Bronchial epithelial cell (primary cell): Measurements from ENCODE around the gene ZFAND3. TPM values are rescaled to one million over a fixed set of nuclear protein-coding genes. Genes with fewer than 3 reads are reported as not detected.

Experiments used
- DNase-seq: peaks from one replicate; pipeline ENCODE4 v3.0.0-alpha.2; 2010; ENCODE audit warnings: low read depth
- FAIRE-seq: peaks from 2 replicates; lab custom pipeline; 2011; peaks lifted over from hg19 to GRCh38; lab: Jason Lieb, UNC
- H3K27me3 ChIP-seq: 2 replicates; pipeline ENCODE4 v1.5.1; 2011; ENCODE audit warnings: low read length; ENCODE audit not compliant: control insufficient read depth, insufficient read depth
- H3K36me3 ChIP-seq: 2 replicates; pipeline ENCODE4 v1.5.1; 2011; ENCODE audit warnings: low read length; ENCODE audit not compliant: control insufficient read depth, insufficient read depth
- H3K4me3 ChIP-seq: 2 replicates; pipeline ENCODE4 v1.5.1; 2011; ENCODE audit warnings: mild to moderate bottlenecking, low read depth, low read length, control low read depth
- CTCF ChIP-seq: IDR thresholded peaks from 2 replicates; pipeline ENCODE4 v1.5.1; 2011; ENCODE audit warnings: mild to moderate bottlenecking, moderate library complexity, low read length, control low read depth, inconsistent platforms; ENCODE audit not compliant: insufficient read depth, severe bottlenecking
- total RNA-seq: library from RNA; depleted of rRNA; stranded (reverse); fragments of >200 nt; gene quantifications from 2 replicates; pipeline ENCODE4 v1.2.1, GENCODE V29; 2014

ZFAND3 gene
- total RNA-seq, 1 donor from 2014 or later: 25.5 TPM

- FAIRE-seq: no peak
- no peaks in the 10 kb centered on the region for H3K27me3 ChIP-seq
- no peak for TF ChIP-seq CTCF
- H3K36me3 ChIP-seq: no peaks in the 10 kb centered on the region
- no peak overlapping the region for H3K4me3 ChIP-seq
- no peak for DNase-seq
Measured at GRCh38 chr6:38178584-38178886, 359.0 kb downstream of the ZFAND3 start.

GRCh38 chr6:38179300-38179699 is 359.8 kb downstream of the ZFAND3 start:
- DNase-seq: no peak
- Histone ChIP-seq H3K27me3 (no peaks in the 10 kb centered on the region), H3K36me3 (no peaks in the 10 kb centered on the region), H3K4me3 (no peak overlapping the region)
- TF ChIP-seq CTCF: no peak
- FAIRE-seq: no peak

- H3K4me3 ChIP-seq: no peak overlapping the region
- no peak for DNase-seq
- no peak for TF ChIP-seq CTCF
- no peaks in the 10 kb centered on the region for H3K36me3 ChIP-seq
- peak; percentile 64 for FAIRE-seq
- no peaks in the 10 kb centered on the region for H3K27me3 ChIP-seq
Measured at GRCh38 chr6:38179794-38180430, 360.4 kb downstream of the ZFAND3 start.

- FAIRE-seq (no peak), DNase-seq (no peak)
- no peak overlapping the region for H3K4me3 ChIP-seq
- TF ChIP-seq CTCF: no peak
- H3K27me3 ChIP-seq: no peaks in the 10 kb centered on the region
- H3K36me3 ChIP-seq: no peaks in the 10 kb centered on the region
Measured at GRCh38 chr6:38180586-38180985, 361.1 kb downstream of the ZFAND3 start.

GRCh38 chr6:38182426-38182825 is 362.9 kb downstream of the ZFAND3 start:
- DNase-seq (no peak), FAIRE-seq (no peak)
- H3K36me3 ChIP-seq: no peaks in the 10 kb centered on the region
- H3K27me3 ChIP-seq: no peaks in the 10 kb centered on the region
- H3K4me3 ChIP-seq: no peak overlapping the region
- no peak for TF ChIP-seq CTCF
